ES-I3 (cell line): ENCODE measurements around the gene CD47.

Experiments used
- H3K36me3 ChIP-seq: 2 replicates; pipeline ENCODE4 v1.6.1; 2013; ENCODE audit warnings: mild to moderate bottlenecking, low read length, control low read depth, moderate library complexity; ENCODE audit not compliant: insufficient read depth
- H3K4me1 ChIP-seq: 2 replicates; pipeline ENCODE4 v1.6.1; 2013; ENCODE audit warnings: mild to moderate bottlenecking, control low read depth, low read length; ENCODE audit not compliant: insufficient read depth
- H3K9ac ChIP-seq: 2 replicates; pipeline ENCODE4 v1.6.1; 2013; ENCODE audit warnings: low read depth, mild to moderate bottlenecking, low read length, moderate library complexity
- H3K9me3 ChIP-seq: 2 replicates; pipeline ENCODE4 v1.6.1; 2013; ENCODE audit warnings: mild to moderate bottlenecking, low read length, moderate library complexity; ENCODE audit not compliant: control insufficient read depth, insufficient read depth

The CD47 gene

DNA sequence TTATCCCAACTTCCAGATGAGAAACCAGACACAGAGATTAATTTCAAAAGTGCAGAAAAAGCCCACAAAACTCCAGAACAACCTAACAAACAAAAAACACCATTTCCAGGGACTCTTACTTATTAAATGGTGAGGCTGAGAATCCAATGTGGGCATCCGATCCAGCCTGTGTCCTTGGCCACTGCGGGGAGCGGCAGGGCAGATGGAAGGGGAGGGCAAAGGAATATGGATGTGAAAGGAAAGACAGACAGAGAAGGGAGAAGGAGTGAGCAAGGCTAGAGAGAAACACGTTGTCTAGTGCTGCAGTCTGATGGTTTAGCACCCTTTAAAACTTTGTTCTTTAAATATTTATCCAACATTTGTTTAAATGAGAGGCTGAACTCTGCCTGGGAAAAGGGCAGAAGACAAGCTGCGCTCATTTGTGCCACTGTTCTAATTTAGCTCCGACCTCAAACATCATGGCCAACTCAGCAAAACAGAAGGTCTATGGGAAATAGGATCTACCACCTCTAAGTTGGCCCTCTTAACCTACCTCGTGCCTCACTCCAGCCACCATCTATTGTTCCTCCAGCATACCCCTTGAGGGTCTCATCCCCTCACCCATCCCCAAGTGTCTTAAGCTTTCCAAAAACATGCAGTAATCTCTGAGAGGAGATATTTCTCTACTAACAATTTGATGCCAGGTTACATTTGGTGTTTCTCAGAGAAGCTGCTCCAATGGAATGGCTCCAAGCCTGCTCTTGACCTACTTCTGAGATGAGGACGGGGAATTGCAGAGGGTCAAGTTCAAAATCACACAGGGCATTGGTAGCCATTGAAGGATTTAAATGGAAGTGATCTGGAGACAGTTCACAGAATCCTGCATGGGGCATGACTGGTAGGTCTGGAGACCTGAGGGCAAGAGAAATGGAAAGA, 77.4 kb downstream of the CD47 start:
- no peaks in the 10 kb centered on the region for H3K9me3 ChIP-seq
- H3K36me3 ChIP-seq = no peaks in the 10 kb centered on the region
- H3K9ac ChIP-seq = no peak overlapping the region
- H3K4me1 ChIP-seq = 0 out of 2 replicates have a peak, but pooled peaks cover 4% of the 10 kb centered on the region

DNA sequence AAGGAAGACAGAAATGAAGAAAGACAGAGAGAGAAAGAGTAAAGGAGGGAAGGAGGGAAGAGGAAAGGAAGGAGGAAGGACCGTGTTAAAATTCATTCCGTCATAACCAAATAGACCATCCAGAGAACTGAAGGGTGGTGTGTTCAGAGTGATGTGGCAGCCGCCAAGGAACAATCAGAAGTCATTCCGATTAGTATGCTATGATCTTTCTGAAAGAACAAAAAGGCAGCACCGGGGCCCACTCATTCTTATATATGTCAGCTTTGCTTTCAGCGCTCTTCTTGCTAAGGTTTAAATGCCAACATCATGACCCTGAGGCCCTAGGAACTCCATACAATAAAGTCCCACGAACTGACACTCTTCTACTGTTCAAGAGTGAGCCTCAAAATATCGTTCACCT, 78.5 kb downstream of the CD47 start:
- H3K36me3 ChIP-seq = no peaks in the 10 kb centered on the region
- H3K9me3 ChIP-seq = no peaks in the 10 kb centered on the region
- no peak overlapping the region for H3K9ac ChIP-seq
- 0 out of 2 replicates have a peak, but pooled peaks cover 4% of the 10 kb centered on the region for H3K4me1 ChIP-seq

DNA sequence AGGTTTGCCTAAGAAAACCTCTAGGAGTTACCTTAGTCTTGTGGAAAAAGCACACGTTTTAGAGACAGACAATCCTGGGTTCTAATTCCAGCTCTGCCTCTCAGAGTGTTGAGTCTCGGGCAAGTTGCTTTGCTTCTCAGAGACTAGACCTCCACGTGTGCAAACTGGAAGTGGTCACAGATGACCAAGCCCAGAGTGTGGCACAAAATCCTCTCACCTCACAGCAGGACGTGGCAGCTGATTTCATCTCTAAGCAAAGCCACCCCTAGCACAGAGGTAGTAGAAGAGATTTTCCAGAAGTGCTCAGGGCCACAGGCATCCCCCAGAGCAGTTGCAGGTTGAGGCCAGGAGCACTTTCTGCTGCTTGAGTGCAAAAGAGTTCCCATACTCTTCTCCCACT, 79.2 kb downstream of the CD47 start:
- Histone ChIP-seq H3K36me3 (no peaks in the 10 kb centered on the region), H3K9me3 (no peaks in the 10 kb centered on the region), H3K9ac (no peak overlapping the region), H3K4me1 (0 out of 2 replicates have a peak, but pooled peaks cover 4% of the 10 kb centered on the region)

DNA sequence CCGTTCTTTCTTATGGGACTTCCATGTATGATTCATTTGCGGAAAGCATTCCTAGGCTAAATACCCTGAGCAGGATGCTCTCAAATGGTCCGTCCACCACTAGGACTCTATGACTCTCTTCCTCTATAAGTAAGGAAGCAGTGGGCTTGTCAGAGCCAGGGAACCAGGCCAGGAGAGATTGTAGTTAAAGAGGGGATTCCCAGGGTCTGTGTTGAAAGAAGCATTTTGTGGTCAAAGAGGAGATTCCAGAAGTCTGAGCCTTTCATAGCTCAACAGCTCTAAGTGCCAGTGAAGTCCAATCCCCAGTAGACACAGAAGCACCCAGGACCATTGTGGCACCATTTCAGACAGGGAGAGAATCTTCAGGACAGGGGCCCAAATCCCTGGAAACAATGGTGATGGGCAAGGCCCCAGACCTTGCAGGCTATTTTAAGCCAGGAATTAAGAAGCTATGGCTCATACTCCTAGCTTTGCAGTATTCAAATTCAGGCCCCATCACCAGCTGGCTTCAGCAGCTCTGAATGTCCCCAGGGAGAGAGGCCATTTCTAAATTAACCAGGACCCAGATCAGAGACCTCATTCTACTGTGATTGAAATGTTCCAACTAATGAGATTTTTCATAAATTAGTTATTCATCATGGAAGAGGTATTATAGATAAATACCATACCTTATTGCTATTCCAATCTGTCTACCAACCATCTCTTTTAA, 81.7 kb downstream of the CD47 start:
- H3K36me3 ChIP-seq = no peaks in the 10 kb centered on the region
- H3K4me1 ChIP-seq = no peaks in the 10 kb centered on the region; the same call in 1 of the 2 replicates
- no peak overlapping the region for H3K9ac ChIP-seq
- no peaks in the 10 kb centered on the region for H3K9me3 ChIP-seq

DNA sequence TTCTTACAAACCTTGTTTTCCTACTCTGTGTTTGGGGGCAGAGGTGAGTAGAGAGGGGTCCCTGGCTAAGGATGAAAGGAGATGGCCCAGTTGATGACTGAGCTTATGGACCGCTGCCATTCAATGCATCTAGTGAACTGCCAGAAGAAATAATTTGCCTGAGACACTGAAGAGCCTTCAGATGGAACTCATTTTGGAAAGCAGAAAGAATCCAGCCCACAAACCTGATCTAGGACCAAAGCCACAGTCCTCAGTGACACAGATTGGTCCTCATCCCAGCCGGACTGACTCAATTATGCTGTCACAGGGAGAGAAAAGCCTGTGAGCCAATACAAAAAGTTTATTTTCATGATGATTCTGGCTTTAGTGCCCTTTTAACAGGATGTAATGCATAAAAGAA, 82.7 kb downstream of the CD47 start:
- Histone ChIP-seq H3K9ac (no peak overlapping the region), H3K36me3 (no peaks in the 10 kb centered on the region), H3K9me3 (no peaks in the 10 kb centered on the region), H3K4me1 (no peaks in the 10 kb centered on the region; the same call in 1 of the 2 replicates)

DNA sequence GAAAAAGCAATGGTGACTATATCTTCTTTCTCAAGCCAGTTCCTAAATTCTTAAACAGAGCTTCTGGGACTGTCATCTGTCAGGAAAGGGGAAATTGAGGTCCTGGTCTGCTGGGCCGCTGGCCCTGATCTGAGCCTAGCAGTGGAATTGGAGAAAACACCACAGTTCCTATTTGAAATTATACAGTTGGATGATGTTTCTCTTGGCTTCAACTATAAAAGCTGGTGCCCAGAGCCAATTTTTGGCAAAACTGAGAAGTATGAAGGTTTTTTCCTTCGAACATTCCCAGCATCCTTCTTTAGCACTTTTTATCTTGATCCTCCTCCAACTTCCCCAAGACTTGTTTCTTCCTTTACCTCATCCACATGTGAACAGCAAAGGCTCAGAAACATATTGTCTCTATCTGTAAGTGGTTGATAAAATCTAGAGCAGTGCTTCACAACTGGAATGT, 83.9 kb downstream of the CD47 start:
- H3K9me3 ChIP-seq = no peaks in the 10 kb centered on the region
- no peak overlapping the region for H3K9ac ChIP-seq
- no peaks in the 10 kb centered on the region; the same call in 1 of the 2 replicates for H3K4me1 ChIP-seq
- no peaks in the 10 kb centered on the region for H3K36me3 ChIP-seq

DNA sequence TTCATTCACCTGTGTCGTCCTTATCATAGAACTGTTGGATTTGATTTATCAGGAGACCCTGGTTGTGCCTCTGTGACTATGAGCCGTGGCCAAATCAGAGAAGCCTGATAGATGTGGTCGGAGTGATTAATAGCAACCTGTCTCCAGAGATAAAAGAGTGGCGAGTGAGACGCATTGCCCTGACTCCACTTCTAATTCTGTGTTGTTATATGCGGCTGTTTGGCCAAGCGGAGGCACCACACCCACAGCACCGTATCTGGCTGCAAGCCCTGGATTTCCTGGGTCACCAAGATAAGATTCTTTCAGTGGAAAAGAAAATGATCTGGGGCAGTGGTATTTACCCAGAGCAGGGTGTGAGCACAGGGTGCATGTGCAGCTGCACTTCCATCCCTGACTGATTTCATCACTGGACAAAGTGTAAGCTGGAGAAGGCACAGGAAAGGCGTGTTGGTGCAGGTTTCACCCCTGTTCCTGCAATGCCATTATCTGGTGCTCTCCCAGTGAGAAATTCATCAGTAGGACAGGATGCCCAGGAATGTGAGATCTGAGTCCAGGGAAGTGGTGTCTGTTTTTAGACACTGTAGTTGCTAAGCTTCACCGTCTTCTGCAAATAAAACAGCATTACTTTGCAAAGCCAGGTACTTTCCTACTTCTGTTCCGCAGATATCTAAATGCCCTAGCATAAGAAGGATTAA, 84.6 kb downstream of the CD47 start:
- Histone ChIP-seq H3K4me1 (no peaks in the 10 kb centered on the region; the same call in 1 of the 2 replicates), H3K9me3 (no peaks in the 10 kb centered on the region), H3K9ac (no peak overlapping the region), H3K36me3 (no peaks in the 10 kb centered on the region)

DNA sequence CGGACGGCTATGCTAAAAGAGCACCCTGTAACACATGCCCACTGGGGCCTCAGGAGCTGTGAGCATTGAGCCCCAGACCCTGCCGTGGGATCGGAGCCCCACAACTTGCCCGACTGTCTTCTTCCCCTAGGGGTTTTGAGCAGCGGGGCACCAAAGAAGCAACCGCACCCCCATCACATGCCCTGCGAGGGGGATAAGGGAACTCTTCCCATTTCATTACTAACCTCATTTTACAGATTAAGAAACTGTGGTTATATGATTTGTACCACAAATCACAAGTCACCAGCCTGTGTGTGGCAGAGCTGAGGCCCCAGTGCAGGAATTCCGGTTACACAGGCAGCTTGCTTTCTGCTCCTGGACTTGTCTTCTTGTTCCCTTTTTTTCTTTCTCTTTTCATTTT, 86.2 kb downstream of the CD47 start:
- Histone ChIP-seq H3K4me1 (no peaks in the 10 kb centered on the region; the same call in 1 of the 2 replicates), H3K36me3 (no peaks in the 10 kb centered on the region)

DNA sequence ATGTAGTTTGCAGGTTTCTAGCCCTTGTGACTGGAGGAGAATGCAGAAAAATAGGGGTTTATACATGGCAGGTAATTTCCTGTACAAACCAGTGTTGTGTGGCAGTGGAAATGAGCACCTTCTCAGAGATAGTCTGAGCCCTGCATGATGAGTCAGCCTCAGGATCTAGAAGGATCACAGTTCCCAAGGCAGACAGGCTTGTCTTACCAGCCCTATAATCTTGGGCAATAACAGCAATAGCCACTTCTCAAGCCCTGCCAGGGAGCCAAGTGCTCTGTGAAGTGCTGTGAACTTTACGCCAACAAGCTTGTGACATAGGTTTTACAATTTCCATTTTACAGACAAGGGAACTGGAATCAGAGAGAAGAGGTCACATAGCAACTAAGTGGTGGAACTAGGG, 89.4 kb downstream of the CD47 start:
- Histone ChIP-seq H3K9ac (no peak overlapping the region), H3K36me3 (no peaks in the 10 kb centered on the region), H3K4me1 (peaks cover 14% of the 10 kb centered on the region), H3K9me3 (no peaks in the 10 kb centered on the region)

More for the DNA sequence above, 86.2 kb downstream of the CD47 start:
- H3K9me3 ChIP-seq = no peaks in the 10 kb centered on the region
- no peak overlapping the region for H3K9ac ChIP-seq

DNA sequence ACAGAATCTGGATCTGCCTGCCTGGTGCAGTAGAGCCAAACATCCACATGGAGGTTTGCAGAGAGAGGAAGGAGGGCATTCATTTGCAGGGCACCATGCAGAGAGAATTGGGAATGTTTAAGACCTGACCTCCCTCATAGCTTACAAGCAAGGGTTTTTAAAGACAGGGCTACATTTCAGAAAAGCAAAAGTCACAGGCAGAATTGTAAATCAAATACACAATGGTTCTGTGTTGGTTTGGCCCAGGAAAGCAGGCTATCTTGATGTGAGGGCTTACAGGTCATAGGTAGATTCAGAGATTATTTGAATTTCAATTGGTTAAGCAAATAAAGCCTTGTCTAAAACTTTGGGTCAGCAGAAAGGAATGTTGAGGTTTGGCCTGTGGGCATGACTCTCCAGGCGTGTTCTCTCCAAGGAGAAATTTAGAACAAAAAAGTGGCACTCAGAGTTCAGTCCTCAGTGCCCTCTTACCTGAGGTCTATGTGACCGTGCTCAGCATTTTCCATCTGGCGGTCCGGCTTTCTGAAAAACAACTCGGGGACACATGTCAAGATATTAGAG, 91.5 kb downstream of the CD47 start:
- Histone ChIP-seq H3K9me3 (no peaks in the 10 kb centered on the region), H3K36me3 (no peaks in the 10 kb centered on the region), H3K4me1 (peaks cover 14% of the 10 kb centered on the region; the same call in 1 of the 2 replicates), H3K9ac (no peak overlapping the region)

DNA sequence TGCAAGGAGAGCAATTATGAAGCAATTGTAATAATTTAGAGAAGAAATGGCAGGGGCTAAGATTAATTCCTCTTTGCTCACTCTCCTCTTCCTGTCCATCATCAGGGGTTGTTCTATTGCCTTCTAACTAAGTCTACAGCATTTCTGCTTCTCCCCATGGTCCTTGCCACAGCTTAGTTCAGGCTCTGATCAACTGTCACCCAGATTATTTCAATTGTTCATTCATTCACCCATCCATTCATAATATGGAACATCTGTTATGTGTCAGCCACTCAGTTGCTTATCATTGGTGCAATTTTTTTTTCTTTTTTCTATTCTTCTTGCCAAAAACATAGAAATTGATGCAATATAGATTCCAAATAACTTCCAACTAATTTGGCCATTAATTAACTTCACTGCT, 93.2 kb downstream of the CD47 start:
- no peak overlapping the region for H3K9ac ChIP-seq
- H3K9me3 ChIP-seq = no peaks in the 10 kb centered on the region
- no peaks in the 10 kb centered on the region for H3K36me3 ChIP-seq
- peaks cover 14% of the 10 kb centered on the region; the same call in 1 of the 2 replicates for H3K4me1 ChIP-seq

DNA sequence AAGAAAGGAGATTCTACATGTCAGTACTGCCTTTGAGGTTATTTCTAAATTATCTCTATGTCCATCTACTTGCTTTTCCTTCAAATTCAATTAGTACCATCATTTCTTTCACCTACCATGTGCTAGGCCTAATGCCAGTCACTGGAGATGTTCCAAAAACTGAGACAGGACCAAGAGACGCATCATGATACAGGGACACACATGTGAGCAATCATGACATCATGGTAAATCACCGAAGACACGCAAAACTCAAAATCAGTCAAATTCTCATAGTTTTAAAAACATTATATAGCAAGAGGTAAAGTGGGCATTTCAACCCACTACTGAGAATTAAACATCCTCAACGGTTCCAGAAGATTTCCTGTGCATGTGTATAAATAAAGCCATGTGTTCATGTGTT, 95.0 kb downstream of the CD47 start:
- Histone ChIP-seq H3K9ac (no peak overlapping the region), H3K36me3 (no peaks in the 10 kb centered on the region), H3K9me3 (no peaks in the 10 kb centered on the region), H3K4me1 (peaks cover 14% of the 10 kb centered on the region; the same call in 1 of the 2 replicates)

DNA sequence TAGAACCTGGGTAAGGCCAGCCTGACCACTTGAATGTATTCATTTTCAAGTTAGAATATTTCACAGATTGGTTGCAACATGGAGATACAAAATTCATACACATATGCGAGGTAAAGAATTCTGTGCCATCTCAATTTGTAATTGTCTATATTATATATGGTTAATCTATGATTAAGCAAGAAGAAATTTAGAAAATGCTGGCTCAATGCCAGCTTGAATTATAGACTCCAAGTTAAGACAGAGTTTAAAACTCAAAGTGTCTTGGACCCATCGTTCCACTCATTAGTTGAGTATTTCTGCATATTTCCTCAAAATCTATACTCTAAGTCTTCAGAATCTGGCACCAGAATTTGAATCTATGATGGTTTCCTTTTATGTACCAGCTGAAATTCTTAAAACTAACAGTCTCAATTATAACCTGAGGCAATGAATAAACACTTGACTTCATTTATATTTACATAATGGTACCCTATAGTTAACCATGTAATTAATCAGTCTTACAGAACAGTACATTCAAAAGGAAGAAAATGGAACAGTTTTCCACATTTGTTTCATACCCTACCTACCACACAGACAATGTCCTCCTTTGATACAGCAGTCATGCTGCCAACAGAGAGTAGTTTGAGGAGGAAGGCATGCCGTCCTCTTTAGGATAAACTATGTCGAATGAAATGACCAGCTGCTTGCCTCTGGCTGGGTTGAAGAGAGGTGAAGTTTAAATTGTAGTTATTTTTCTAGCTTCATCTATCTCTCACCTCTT, 95.7 kb downstream of the CD47 start:
- Histone ChIP-seq H3K36me3 (no peaks in the 10 kb centered on the region), H3K9ac (no peak overlapping the region), H3K9me3 (no peaks in the 10 kb centered on the region), H3K4me1 (peaks cover 14% of the 10 kb centered on the region; the same call in 1 of the 2 replicates)
